Panc1 (cell line): ENCODE results near the gene ATP2A2. TPM values are rescaled to one million over a fixed set of nuclear protein-coding genes. Genes with fewer than 3 reads are reported as not detected.

Experiments
- ATAC-seq: fragments of 200-7000 bp; cut with Tn5 transposase; 2 replicates; pipeline ENCODE4 v1.9.1; 2020; ENCODE audit warnings: mild to moderate bottlenecking, moderate library complexity
- BruUV-seq: library from RNA; stranded (reverse); fragments of 400-500 nt; replicated peaks from 2 replicates; lab custom pipeline; 2021; lab: Mats Ljungman, UMichigan
- CTCF ChIA-PET: fragments of 300-600 bp; sonication (Branson Sonifier 250); formaldehyde crosslinking; loops from one replicate; lab custom pipeline; 2022; ENCODE audit warnings: antibody characterized with exemption; lab: Charles Lee
- POLR2A ChIA-PET: fragments of 300-600 bp; sonication (Branson Sonifier 250); formaldehyde crosslinking; loops from one replicate; lab custom pipeline; 2022; ENCODE audit warnings: antibody characterized with exemption; lab: Charles Lee
- DNase-seq: peaks from one replicate; pipeline ENCODE4 v3.0.0-alpha.2; 2010; ENCODE audit warnings: low read depth, low spot score
- H3K27ac ChIP-seq: 2 replicates; pipeline ENCODE4 v1.5.1; 2011; ENCODE audit warnings: mild to moderate bottlenecking, low read length, inconsistent platforms
- H3K27me3 ChIP-seq: fragments of 200-500 bp; sonication (Bioruptor generic); 2 replicates; pipeline ENCODE4 v1.6.0; 2014; ENCODE audit warnings: low read length, inconsistent platforms; ENCODE audit not compliant: control insufficient read depth, insufficient read depth
- H3K36me3 ChIP-seq: fragments of 200-500 bp; sonication (Bioruptor generic); 2 replicates; pipeline ENCODE4 v1.5.1; 2014; ENCODE audit warnings: inconsistent platforms, mild to moderate bottlenecking, low read length, moderate library complexity; ENCODE audit not compliant: control insufficient read depth, insufficient read depth
- H3K4me1 ChIP-seq: 2 replicates; pipeline ENCODE4 v1.5.1; 2011; ENCODE audit warnings: inconsistent platforms, mild to moderate bottlenecking, low read length, moderate library complexity; ENCODE audit not compliant: control insufficient read depth, insufficient read depth
- H3K4me3 ChIP-seq, 2 experiments: 2 replicates each; pipeline ENCODE4 v1.5.1; 2011 to 2012; ENCODE audit warnings: low read depth in 2 of 2, low read length in 2 of 2, mild to moderate bottlenecking in 2 of 2, inconsistent platforms in 1 of 2, moderate library complexity in 1 of 2
- H3K9me3 ChIP-seq: fragments of 200-500 bp; sonication (Bioruptor generic); 2 replicates; pipeline ENCODE4 v1.5.1; 2014; ENCODE audit warnings: low read depth, mild to moderate bottlenecking, inconsistent platforms, low read length, moderate library complexity; ENCODE audit not compliant: control insufficient read depth, insufficient read depth
- CTCF ChIP-seq: fragments of 450-650 bp; IDR thresholded peaks from 2 replicates; pipeline ENCODE4 v1.5.1; 2017; ENCODE audit warnings: mild to moderate bottlenecking
- POLR2AphosphoS5 ChIP-seq: IDR thresholded peaks from 2 replicates; pipeline ENCODE4 v1.6.1; 2012; ENCODE audit warnings: mild to moderate bottlenecking, low read depth, low read length, moderate library complexity
- REST ChIP-seq, 2 experiments: IDR thresholded peaks; 2 replicates each; pipeline ENCODE4 v1.6.1; 2011 to 2012; ENCODE audit warnings: low read depth in 2 of 2, control low read depth in 1 of 2, low read length in 1 of 2, mild to moderate bottlenecking in 1 of 2, moderate library complexity in 1 of 2; ENCODE audit not compliant: insufficient read depth in 1 of 2
- SIN3A ChIP-seq: IDR thresholded peaks from 2 replicates; pipeline ENCODE4 v1.6.1; 2012; ENCODE audit warnings: low read depth, mild to moderate bottlenecking, low read length, moderate library complexity, borderline replicate concordance; ENCODE audit not compliant: insufficient read depth
- TCF7L2 ChIP-seq: IDR thresholded peaks from 2 replicates; pipeline ENCODE4 v1.6.1; 2011; ENCODE audit warnings: mild to moderate bottlenecking, low read depth, low read length, inconsistent platforms
- in situ Hi-C: cut with HindIII; loops from 2 replicates; pipeline ENCODE4 v1.10.0; 2016; ENCODE audit warnings: low sequenced_read_pairs, low pct_unique_long_range_greater_than_20kb
- intact Hi-C: fragments of 100-400 bp; cut with micrococcal nuclease; formaldehyde crosslinking; loops from one replicate; pipeline ENCODE4 v1.10.0; 2022; ENCODE audit not compliant: unreplicated experiment
- total RNA-seq: library from RNA; stranded (reverse); gene quantifications from one replicate; pipeline ENCODE4 v1.2.1, GENCODE V29; 2021; ENCODE audit not compliant: unreplicated experiment

The ATP2A2 gene
- total RNA-seq, 1 experiment from 2014 or later: 286 TPM

- no peaks in the 10 kb centered on the region for H3K4me1 ChIP-seq
- H3K36me3 ChIP-seq: no peaks in the 10 kb centered on the region
- H3K27ac ChIP-seq: no peak overlapping the region
- no TSS peak for BruUV-seq
- in situ Hi-C loops (no loop called here), intact Hi-C loops (no loop called here)
- ChIA-PET POLR2A (interaction anchor here (0.6 kb wide), 1 partner anchor 13 kb away, joined by 6 read pairs; no protein-coding TSS in a partner anchor), CTCF (no interaction called here)
- H3K4me3 ChIP-seq: no peak overlapping the region
- H3K27me3 ChIP-seq: no peaks in the 10 kb centered on the region
- DNase-seq: no peak
- TF ChIP-seq SIN3A (no peak), REST (IDR thresholded peaks at IDR 0.05; ENCODE audit: insufficient read depth in 1 of 2, low read depth in 2 of 2, low read length in 1 of 2) (peak in 1 of 2 experiments; percentile 49; a peak in 1 of 4 replicates)
- no peaks in the 10 kb centered on the region for H3K9me3 ChIP-seq
- ATAC-seq: peak; percentile 74
These were observed 35.7 kb upstream of the ATP2A2 start for GRCh38 chr12:110245369-110245772.

GRCh38 chr12:110246636-110247339, 34.3 kb upstream of the ATP2A2 start:
- intact Hi-C loops: no loop called here
- CTCF ChIA-PET: no interaction called here

More at GRCh38 chr12:110246636-110247339, 34.3 kb upstream of the ATP2A2 start:
- TF ChIP-seq REST (IDR thresholded peaks at IDR 0.05; ENCODE audit: insufficient read depth in 1 of 2, low read depth in 2 of 2, low read length in 1 of 2) (no peak), TCF7L2 (no peak), SIN3A (no peak), POLR2AphosphoS5 (no peak), CTCF (no peak)
- DNase-seq: no peak
- ATAC-seq: no peak
- H3K4me3 ChIP-seq: no peak overlapping the region
- in situ Hi-C loops: no loop called here
- H3K27ac ChIP-seq: no peak overlapping the region
- BruUV-seq: no TSS peak
- no peaks in the 10 kb centered on the region for H3K9me3 ChIP-seq
- POLR2A ChIA-PET: no interaction called here
- H3K4me1 ChIP-seq: no peaks in the 10 kb centered on the region
- H3K27me3 ChIP-seq: no peaks in the 10 kb centered on the region
- no peaks in the 10 kb centered on the region for H3K36me3 ChIP-seq
